ENCODE results near the gene BANP.
"Not testable (repeated sequence)": the region's sequence is repeated elsewhere in the genome, so short reads cannot be mapped to it uniquely, and the experiment has no call there.

The BANP gene

GRCh38 chr16:88069397-88070168 lies 118.3 kb downstream of the BANP start:
- no peak for DNase-seq

- no peak for DNase-seq
Observed at GRCh38 chr16:88070341-88070740, 119.1 kb downstream of the BANP start.

DNA sequence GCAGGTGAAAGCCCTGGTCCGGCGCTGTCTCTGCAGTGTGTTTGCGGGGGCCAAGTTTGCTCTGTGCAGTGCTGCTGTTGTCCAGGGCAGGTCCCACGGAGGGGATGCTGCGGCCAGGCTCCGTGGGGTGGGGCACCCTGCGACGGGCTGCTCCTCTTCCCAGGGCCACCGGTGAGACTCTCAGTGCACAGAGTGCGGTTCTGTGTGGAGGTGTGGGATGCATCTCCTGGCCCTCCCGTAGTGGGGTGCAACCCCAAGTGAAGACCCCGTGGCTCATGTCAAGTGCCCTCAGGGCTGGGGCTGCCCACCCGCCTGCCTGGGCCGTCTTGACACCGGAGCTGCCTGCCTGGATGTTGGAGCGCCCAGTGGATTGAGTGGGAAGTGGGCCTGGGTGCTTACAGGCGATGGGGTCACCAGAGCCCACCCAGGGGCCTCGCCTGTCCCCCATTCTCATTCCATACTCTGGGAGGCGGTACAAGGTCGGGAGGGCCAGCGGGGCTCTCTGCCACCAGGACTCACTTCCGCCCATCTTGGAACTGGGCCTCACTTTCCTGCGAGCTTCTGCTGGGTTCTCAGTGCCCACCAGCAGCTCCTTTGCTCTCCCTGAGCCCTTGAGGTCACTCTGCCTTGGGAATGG lies 119.9 kb downstream of the BANP start:
- no peak for DNase-seq

DNA sequence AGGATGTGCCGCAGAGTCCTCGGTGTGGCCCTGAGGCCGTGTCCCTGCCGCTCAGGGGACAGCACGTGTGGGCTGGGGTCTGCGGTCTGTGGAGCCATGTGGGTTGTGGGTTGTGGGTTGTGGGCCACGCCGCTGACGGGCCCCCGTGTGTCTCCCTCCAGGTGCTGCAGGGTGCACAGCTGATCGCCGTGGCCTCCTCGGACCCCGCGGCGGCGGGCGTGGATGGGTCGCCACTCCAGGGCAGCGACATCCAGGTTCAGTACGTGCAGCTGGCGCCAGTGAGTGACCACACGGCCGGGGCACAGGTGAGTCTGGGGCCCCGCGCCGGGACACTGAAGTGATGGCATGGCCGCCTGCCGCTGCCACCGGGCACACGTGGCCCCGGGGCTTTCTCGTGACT lies 120.7 kb downstream of the BANP start:
- DNase-seq, result no peak

- DNase-seq, result no peak
Observed at GRCh38 chr16:88072571-88073001, 121.4 kb downstream of the BANP start.

- no peak for DNase-seq
Observed at GRCh38 chr16:88073201-88073721, 122.0 kb downstream of the BANP start.

DNA sequence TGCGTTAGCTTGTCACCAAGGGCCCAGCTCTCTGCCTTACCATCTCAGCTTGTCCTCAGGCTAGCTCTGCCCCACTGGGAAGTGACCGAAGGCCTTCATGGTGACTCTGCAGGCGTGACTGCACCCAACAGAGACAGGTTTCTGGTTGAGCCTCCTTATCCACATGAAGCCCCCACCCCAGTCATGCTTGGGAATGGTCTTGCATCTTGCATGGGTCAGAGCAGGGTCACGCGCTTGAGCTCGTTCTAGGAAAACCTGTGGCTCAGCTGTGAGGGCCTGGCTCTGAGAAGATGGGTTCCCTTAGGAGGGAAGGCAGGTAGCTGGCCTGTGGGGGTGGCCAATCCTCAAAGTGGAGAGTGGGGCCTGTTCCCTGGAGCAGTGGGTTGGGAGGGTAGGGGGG lies 122.8 kb downstream of the BANP start:
- DNase-seq, result no peak

- DNase-seq, result no peak
Observed at GRCh38 chr16:88076211-88076931, 125.1 kb downstream of the BANP start.

DNA sequence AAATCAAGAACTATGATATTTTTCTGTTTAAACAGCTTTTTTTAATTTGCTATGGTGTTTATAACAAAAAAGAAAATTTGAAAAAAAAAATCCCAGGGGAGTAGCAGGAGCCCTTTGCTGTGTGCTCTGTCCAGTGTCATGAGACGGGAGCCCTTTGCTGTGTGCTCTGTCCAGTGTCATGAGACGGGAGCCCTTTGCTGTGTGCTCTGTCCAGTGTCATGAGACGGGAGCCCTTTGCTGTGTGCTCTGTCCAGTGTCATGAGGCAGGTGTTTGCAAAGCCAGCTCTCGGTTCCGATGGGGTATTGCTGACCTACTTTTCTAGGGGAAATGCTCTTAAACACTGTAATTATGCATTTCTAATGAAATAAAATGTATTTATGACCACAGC lies 125.7 kb downstream of the BANP start:
- not testable (repeated sequence) for DNase-seq

GRCh38 chr16:88077328-88078108 lies 126.3 kb downstream of the BANP start:
- DNase-seq, result no peak

- DNase-seq, result no peak
Observed at GRCh38 chr16:88078111-88078775, 127.0 kb downstream of the BANP start.

- DNase-seq, result no peak
Observed at GRCh38 chr16:88083582-88083981, 132.3 kb downstream of the BANP start.

GRCh38 chr16:88084881-88085280 lies 133.6 kb downstream of the BANP start:
- no peak for DNase-seq

GRCh38 chr16:88086571-88087516 lies 135.6 kb downstream of the BANP start:
- no peak for DNase-seq

DNA sequence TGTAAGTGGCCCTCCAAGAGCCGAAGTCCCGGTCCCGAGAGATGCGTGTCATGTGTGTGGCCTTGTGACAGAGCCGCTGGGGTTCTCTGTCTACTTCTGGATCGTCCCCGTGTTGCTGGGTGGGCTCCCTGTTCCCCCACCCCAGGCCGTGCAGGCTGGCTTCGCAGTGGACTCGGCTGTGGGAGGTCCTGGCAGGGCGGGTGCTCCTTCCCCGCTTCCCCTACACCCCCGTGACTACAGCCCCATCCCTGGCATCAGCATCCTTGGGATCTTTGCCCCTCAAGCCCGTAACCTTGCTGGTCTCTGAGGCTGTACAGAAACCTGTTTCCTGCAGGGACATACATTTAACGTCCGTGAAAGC lies 136.3 kb downstream of the BANP start:
- DNase-seq, result no peak

GRCh38 chr16:88088161-88088581 lies 136.9 kb downstream of the BANP start:
- DNase-seq, result no peak

DNA sequence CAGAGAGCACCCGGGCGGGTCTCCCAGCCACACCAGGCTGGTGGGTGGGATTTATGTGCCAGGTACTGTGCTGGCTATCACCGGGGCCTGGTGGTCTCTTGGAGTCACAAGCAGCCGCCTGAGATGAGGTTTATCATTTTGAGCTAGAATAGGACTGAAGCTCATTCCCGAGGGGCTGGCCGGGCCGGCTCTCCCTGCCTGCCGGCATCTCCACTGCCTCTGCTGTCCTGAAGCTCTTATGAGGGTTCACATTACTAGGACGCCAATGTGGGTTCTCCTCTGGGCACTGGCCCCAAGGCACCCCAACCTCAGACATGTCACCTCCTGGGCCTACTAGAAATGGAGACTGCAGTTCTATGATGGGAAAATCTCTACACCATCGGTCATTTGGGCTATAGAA lies 137.4 kb downstream of the BANP start:
- DNase-seq, result not testable (repeated sequence)

DNA sequence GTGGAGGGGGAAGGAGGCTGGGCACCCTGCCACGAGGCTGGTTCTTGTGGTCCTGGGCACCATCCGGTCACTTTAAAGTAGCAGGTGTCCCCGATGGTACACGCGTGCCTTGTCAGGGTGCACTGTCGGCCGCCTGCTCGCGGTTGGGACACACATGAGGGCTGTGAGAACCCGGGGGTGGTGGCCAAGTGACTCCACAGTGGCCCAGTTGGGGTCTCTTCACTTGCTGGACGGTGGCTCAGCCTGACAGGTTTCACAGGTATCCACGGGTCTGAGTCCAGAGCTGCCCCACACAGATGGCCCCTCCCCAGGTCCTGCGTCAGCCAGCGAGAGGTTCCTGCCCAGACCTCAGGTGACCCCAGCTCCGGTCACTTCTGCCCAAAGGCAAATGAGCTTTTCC lies 137.8 kb downstream of the BANP start:
- DNase-seq, result not testable (repeated sequence)

GRCh38 chr16:88089632-88090376 lies 138.6 kb downstream of the BANP start:
- not testable (repeated sequence) for DNase-seq

Data from activated CD4-positive, alpha-beta T cell treated with anti-CD3 and anti-CD28 coated beads, Interleukin-10, Interleukin-2, amounts not matched to agents 100 ng/mL and 50 ng/mL, durations not matched to agents 16 hours and 8 hours (primary cell).